GM12878 (cell line): ENCODE data around the gene VPS13C. TPM values are rescaled to one million over a fixed set of nuclear protein-coding genes. Genes with fewer than 3 reads are reported as not detected.

Experiments used
- ATAC-seq: fragments of 200-7000 bp; cut with Tn5 transposase; 3 replicates; pipeline ENCODE4 v1.9.1; 2020; ENCODE audit warnings: mild to moderate bottlenecking, moderate library complexity
- BruUV-seq: library from RNA; stranded (reverse); fragments of 400-500 nt; replicated peaks from 2 replicates; lab custom pipeline; 2021; lab: Mats Ljungman, UMichigan
- CTCF ChIA-PET: fragments of 300-600 bp; sonication (Branson Sonifier 250); formaldehyde crosslinking; extraction: SDS; loops from one replicate; lab custom pipeline; 2021; ENCODE audit warnings: inconsistent platforms; lab: Yijun Ruan, JAX
- POLR2A ChIA-PET: fragments of 350-600 bp; formaldehyde crosslinking; extraction: SDS; loops from one replicate; lab custom pipeline; 2021; ENCODE audit warnings: inconsistent platforms; lab: Charles Lee
- RAD21 ChIA-PET: fragments of 300-600 bp; sonication (Branson Sonifier 250); formaldehyde crosslinking; loops from one replicate; lab custom pipeline; 2023; ENCODE audit warnings: antibody characterized with exemption; ENCODE audit not compliant: unreplicated experiment; lab: Charles Lee
- SMC1A ChIA-PET: fragments of 300-600 bp; sonication (Branson Sonifier 250); formaldehyde crosslinking; loops from one replicate; lab custom pipeline; 2023; ENCODE audit not compliant: unreplicated experiment, uncharacterized antibody; lab: Charles Lee
- DNase-seq: peaks from one replicate; pipeline ENCODE4 v3.0.0-alpha.2; 2011; ENCODE audit warnings: low read depth, low spot score
- FAIRE-seq: peaks from 3 replicates; lab custom pipeline; 2011; peaks lifted over from hg19 to GRCh38; lab: Jason Lieb, UNC
- H2AFZ ChIP-seq: 2 replicates; pipeline ENCODE4 v1.6.0; 2011; ENCODE audit warnings: low read depth, low read length, control low read depth; ENCODE audit not compliant: control insufficient read depth
- H3K27ac ChIP-seq: 2 replicates; pipeline ENCODE4 v1.5.1; 2011; ENCODE audit warnings: control low read depth; ENCODE audit not compliant: control insufficient read depth, insufficient read depth
- H3K27me3 ChIP-seq, 2 experiments: replicated peaks in 1 of 2; 2 replicates each; pipeline versions ENCODE4 v1.6.0 to v1.6.1; 2011; ENCODE audit warnings: low read length in 1 of 2; ENCODE audit not compliant: control insufficient read depth in 2 of 2, insufficient read depth in 2 of 2
- H3K36me3 ChIP-seq, 2 experiments: 2 replicates each; pipeline ENCODE4 v1.5.1; 2011; ENCODE audit warnings: low read length in 1 of 2; ENCODE audit not compliant: control insufficient read depth in 2 of 2, insufficient read depth in 2 of 2
- H3K4me1 ChIP-seq: 2 replicates; pipeline ENCODE4 v1.6.1; 2011; ENCODE audit warnings: mild to moderate bottlenecking, low read length, moderate library complexity, mixed read lengths; ENCODE audit not compliant: control insufficient read depth, insufficient read depth
- H3K4me2 ChIP-seq: 2 replicates; pipeline ENCODE4 v1.6.0; 2011; ENCODE audit warnings: control low read depth; ENCODE audit not compliant: control insufficient read depth, insufficient read depth
- H3K4me3 ChIP-seq: fragments of 200-600 bp; sonication (generic); 2 replicates; pipeline ENCODE4 v1.5.1; 2016
- H3K79me2 ChIP-seq: 2 replicates; pipeline ENCODE4 v1.6.0; 2011; ENCODE audit warnings: low read length; ENCODE audit not compliant: control insufficient read depth, insufficient read depth
- H3K9ac ChIP-seq: 2 replicates; pipeline ENCODE4 v1.8.0; 2011; ENCODE audit warnings: low read length, control low read depth, mixed read lengths; ENCODE audit not compliant: control insufficient read depth, insufficient read depth
- H3K9me3 ChIP-seq: replicated peaks from 3 replicates; pipeline ENCODE4 v1.5.1; 2011; ENCODE audit warnings: mild to moderate bottlenecking, low read length; ENCODE audit not compliant: control insufficient read depth, insufficient read depth
- H4K20me1 ChIP-seq: 2 replicates; pipeline ENCODE4 v1.6.0; 2011; ENCODE audit not compliant: control insufficient read depth, insufficient read depth
- BCLAF1 ChIP-seq: fragments of 450-650 bp; IDR thresholded peaks from 2 replicates; pipeline ENCODE4 v1.6.1; 2017; ENCODE audit warnings: antibody characterized with exemption, mild to moderate bottlenecking, moderate library complexity
- CHD1 ChIP-seq: IDR thresholded peaks from 2 replicates; pipeline ENCODE4 v1.6.1; 2012; ENCODE audit warnings: low read depth, low read length, improper control_type of control experiment
- ELK1 ChIP-seq: IDR thresholded peaks from 2 replicates; pipeline ENCODE4 v1.6.1; 2012; ENCODE audit warnings: low read depth, low read length, improper control_type of control experiment
- HCFC1 ChIP-seq: fragments of 150-350 bp; IDR thresholded peaks from 2 replicates; pipeline ENCODE4 v1.6.1; 2014; ENCODE audit warnings: low read length
- JUNB ChIP-seq: IDR thresholded peaks from 2 replicates; pipeline ENCODE4 v1.6.1; 2016; ENCODE audit warnings: antibody characterized with exemption, mild to moderate bottlenecking
- LARP7 ChIP-seq: fragments of 450-650 bp; IDR thresholded peaks from 2 replicates; pipeline ENCODE4 v1.6.1; 2017; ENCODE audit warnings: mild to moderate bottlenecking
- NBN ChIP-seq: fragments of 450-650 bp; IDR thresholded peaks from 2 replicates; pipeline ENCODE4 v1.6.1; 2016
- PML ChIP-seq: IDR thresholded peaks from 2 replicates; pipeline ENCODE4 v1.6.1; 2012; ENCODE audit warnings: low read length, inconsistent platforms
- REST ChIP-seq: IDR thresholded peaks from 2 replicates; pipeline ENCODE4 v1.6.1; 2012; ENCODE audit warnings: mild to moderate bottlenecking, low read depth, low read length
- SPI1 ChIP-seq: IDR thresholded peaks from 2 replicates; pipeline ENCODE4 v1.6.1; 2011; ENCODE audit warnings: low read depth, mild to moderate bottlenecking, low read length, moderate library complexity, borderline replicate concordance; ENCODE audit not compliant: insufficient read depth
- SREBF1 ChIP-seq: IDR thresholded peaks from 2 replicates; pipeline ENCODE4 v1.6.1; 2012; ENCODE audit warnings: mild to moderate bottlenecking, low read length
- SUPT20H ChIP-seq: IDR thresholded peaks from 2 replicates; pipeline ENCODE4 v1.6.1; 2011; ENCODE audit warnings: low read depth, mild to moderate bottlenecking, low read length, moderate library complexity, borderline replicate concordance; ENCODE audit not compliant: control insufficient read depth
- TBL1XR1 ChIP-seq: IDR thresholded peaks from 2 replicates; pipeline ENCODE4 v1.6.1; 2012; ENCODE audit warnings: low read depth, low read length, improper control_type of control experiment
- TCF12 ChIP-seq: IDR thresholded peaks from 2 replicates; pipeline ENCODE4 v1.6.1; 2011; ENCODE audit warnings: low read depth, mild to moderate bottlenecking, low read length
- USF1 ChIP-seq: IDR thresholded peaks from 2 replicates; pipeline ENCODE4 v1.6.1; 2011; ENCODE audit warnings: borderline replicate concordance, low read depth, mild to moderate bottlenecking, moderate library complexity, mixed read lengths, low read length; ENCODE audit not compliant: insufficient read depth; ENCODE audit errors: extremely low read length
- YY1 ChIP-seq: IDR thresholded peaks from 2 replicates; pipeline ENCODE4 v1.6.1; 2011; ENCODE audit warnings: low read depth, mild to moderate bottlenecking, low read length
- ZNF207 ChIP-seq: fragments of 450-650 bp; IDR thresholded peaks from 2 replicates; pipeline ENCODE4 v1.6.1; 2014; ENCODE audit warnings: antibody characterized with exemption, mild to moderate bottlenecking, borderline replicate concordance
- WGBS: methylation state at CpG from one replicate; pipeline ENCODE4 v1.1.6; 2016; ENCODE audit warnings: low lambda C conversion rate; ENCODE audit not compliant: insufficient replicate concordance, insufficient coverage; ENCODE audit errors: missing lambda C conversion rate; 5-methylcytosine and 5-hydroxymethylcytosine counted together
- in situ Hi-C: fragments of 300-500 bp; cut with MboI; formaldehyde crosslinking; loops from 9 replicates; pipeline ENCODE4 v1.14.3; 2018; ENCODE audit warnings: mixed read lengths
- intact Hi-C: fragments of 100-400 bp; cut with micrococcal nuclease; formaldehyde crosslinking; loops from one replicate; pipeline ENCODE4 v1.14.2; 2022; ENCODE audit not compliant: unreplicated experiment
- polyA plus RNA-seq, 11 experiments: library from polyadenylated mRNA; depleted of rRNA in 4 of 11; unstranded in 6 of 11; stranded (reverse) in 5 of 11; fragments of >200 nt; fragmentation: Nextera tagmentation in 4 of 11; fragmentation: Illumina TruSeq in 1 of 11; extraction: Ambion mirVana in 4 of 11; extraction: Trizol in 1 of 11; gene quantifications; 1 replicate in 1 of 11; 2 replicates in 10 of 11; pipeline versions ENCODE4 v1.2.1 to v1.2.3, GENCODE V29; 2011 to 2016; ENCODE audit warnings: inconsistent platforms in 2 of 11, missing spikeins in 2 of 11, low read depth in 1 of 11
- total RNA-seq, 4 experiments: library from RNA; depleted of rRNA in 3 of 4; stranded (reverse); fragments of >200 nt in 3 of 4; fragmentation: Illumina TruSeq in 1 of 4; extraction: Trizol in 1 of 4; gene quantifications; 2 replicates each; pipeline versions ENCODE4 v1.2.1 to v1.2.3, GENCODE V29; 2013 to 2021

The VPS13C gene
- total and polyA plus RNA-seq, 10 of the 15 experiments (the other 5 are each of a cell fraction or from before 2014, with no cell fraction given): 9.3 to 53.1 (median 31.8) TPM

GRCh38 chr15:62106096-62106495, 45.8 kb upstream of the VPS13C start (continued):
- no peak for TF ChIP-seq SUPT20H
- no peak for TF ChIP-seq HCFC1
- TF ChIP-seq YY1: no peak
- no peak for TF ChIP-seq SPI1

- no peaks in the 10 kb centered on the region for H4K20me1 ChIP-seq
- H3K4me2 ChIP-seq: no peak overlapping the region
- no peak overlapping the region for H3K27ac ChIP-seq
- no peaks in the 10 kb centered on the region for H3K9me3 ChIP-seq
- SMC1A ChIA-PET: no interaction called here
- H3K79me2 ChIP-seq: no peaks in the 10 kb centered on the region
- RAD21 ChIA-PET: no interaction called here
- H3K9ac ChIP-seq: no peak overlapping the region
- POLR2A ChIA-PET: no interaction called here
- DNase-seq: no peak
- no peaks in the 10 kb centered on the region for H3K4me1 ChIP-seq
- no peaks in the 10 kb centered on the region for H3K36me3 ChIP-seq
- H2AFZ ChIP-seq: no peak overlapping the region
- in situ Hi-C loops (no loop called here), intact Hi-C loops (no loop called here)
- 37% methylated on average over 11 of the region's 11 CpGs for WGBS
- no peaks in the 10 kb centered on the region; a peak in 1 of 4 replicates for H3K27me3 ChIP-seq
- no peak for ATAC-seq
- CTCF ChIA-PET: no interaction called here
- FAIRE-seq: no peak
- no TSS peak for BruUV-seq
- no peak overlapping the region for H3K4me3 ChIP-seq
- TF ChIP-seq USF1 (no peak), REST (no peak), ELK1 (no peak), SREBF1 (no peak), CHD1 (no peak), NBN (no peak), ZNF207 (no peak), TBL1XR1 (no peak), PML (no peak), SPI1 (no peak), LARP7 (no peak), BCLAF1 (no peak), JUNB (no peak), TCF12 (no peak), HCFC1 (no peak)
These were observed 45.0 kb upstream of the VPS13C start for GRCh38 chr15:62105266-62105665.
